Ishikawa (cell line): Measurements from ENCODE around the gene EEF1AKMT3.

ENCODE experiments used
- CEBPB ChIP-seq: IDR thresholded peaks from 2 replicates; pipeline ENCODE4 v1.6.1; 2012
- CREB1 ChIP-seq: IDR thresholded peaks from 2 replicates; pipeline ENCODE4 v1.6.1; 2012; ENCODE audit warnings: low read depth
- EGR1 ChIP-seq: IDR thresholded peaks from 2 replicates; pipeline ENCODE4 v1.6.1; 2012
- EP300 ChIP-seq: IDR thresholded peaks from 2 replicates; pipeline ENCODE4 v1.6.1; 2012; ENCODE audit warnings: borderline replicate concordance
- MAX ChIP-seq: IDR thresholded peaks from 2 replicates; pipeline ENCODE4 v1.6.1; 2012
- RAD21 ChIP-seq: IDR thresholded peaks from 2 replicates; pipeline ENCODE4 v1.6.1; 2012; ENCODE audit warnings: low read depth
- TAF1 ChIP-seq: IDR thresholded peaks from 2 replicates; pipeline ENCODE4 v1.6.1; 2012; ENCODE audit warnings: low read depth, mild to moderate bottlenecking
- TCF12 ChIP-seq: IDR thresholded peaks from 2 replicates; pipeline ENCODE4 v1.6.1; 2012; ENCODE audit warnings: low read depth
- USF1 ChIP-seq: IDR thresholded peaks from 2 replicates; pipeline ENCODE4 v1.6.1; 2012
- YY1 ChIP-seq: IDR thresholded peaks from 2 replicates; pipeline ENCODE4 v1.6.1; 2012; ENCODE audit warnings: low read depth
- ZBTB7A ChIP-seq: IDR thresholded peaks from 2 replicates; pipeline ENCODE4 v1.6.1; 2012; ENCODE audit warnings: low read depth

GRCh38 chr12:57780284-57780897 is 8.0 kb downstream of the EEF1AKMT3 start:
- no peak for TF ChIP-seq RAD21
- no peak for TF ChIP-seq YY1
- TF ChIP-seq TAF1 = no peak
- TF ChIP-seq USF1 = no peak
- TF ChIP-seq EP300 = no peak
- no peak for TF ChIP-seq EGR1
- TF ChIP-seq CEBPB = no peak
- no peak for TF ChIP-seq TCF12
- TF ChIP-seq ZBTB7A = no peak
- TF ChIP-seq MAX = no peak
- TF ChIP-seq CREB1 = no peak
